Measurements from ENCODE around the gene FAM169A. TPM values are rescaled to one million over a fixed set of nuclear protein-coding genes. Genes with fewer than 3 reads are reported as not detected.

FAM169A gene
- total RNA-seq, 1 experiment from 2014 or later = 37.6 TPM

- Histone ChIP-seq H3K4me3 (ENCODE audit: insufficient read depth, low read depth, low read length) (no peak overlapping the region), H3K36me3 (replicated peaks; ENCODE audit: control insufficient read depth, insufficient read depth, low read length) (peaks cover 4% of the 10 kb centered on the region)
- no peak for DNase-seq
Measured at GRCh38 chr5:74738406-74738805, 127.8 kb downstream of the FAM169A start.

GRCh38 chr5:74736759-74737158 is 129.4 kb downstream of the FAM169A start:
- Histone ChIP-seq H3K36me3 (replicated peaks; ENCODE audit: control insufficient read depth, insufficient read depth, low read length) (peaks cover 4% of the 10 kb centered on the region), H3K4me3 (ENCODE audit: insufficient read depth, low read depth, low read length) (no peak overlapping the region), H3K27me3 (ENCODE audit: control insufficient read depth, insufficient read depth, low read length) (no peaks in the 10 kb centered on the region)
- DNase-seq = no peak

More at GRCh38 chr5:74738406-74738805, 127.8 kb downstream of the FAM169A start:
- H3K27me3 ChIP-seq (ENCODE audit: control insufficient read depth, insufficient read depth, low read length) = no peaks in the 10 kb centered on the region

Other genes with a start within 250 kb of the FAM169A start
- 31.9 and 51.5 TPM in 2 replicates for gene ENC1, start 225.7 kb downstream of the FAM169A start, total RNA-seq (2014; rRNA removed; shearing (Covaris generic))
- 79.6 and 84.5 TPM in 2 replicates for gene HEXB, start 181.2 kb downstream of the FAM169A start, total RNA-seq (2014; rRNA removed; shearing (Covaris generic))
- gene GFM2, start 99.3 kb downstream of the FAM169A start, total RNA-seq (2014; rRNA removed; shearing (Covaris generic)) = 46.8 and 54.4 TPM in 2 replicates
- gene NSA2, start 99.1 kb downstream of the FAM169A start, total RNA-seq (2014; rRNA removed; shearing (Covaris generic)) = 44.9 and 68.7 TPM in 2 replicates
- 2.4 and 4.1 TPM in 2 replicates for gene GCNT4, start 186.2 kb upstream of the FAM169A start, total RNA-seq (2014; rRNA removed; shearing (Covaris generic))

Measured in H7 (cell line).